LNCaP clone FGC (cell line): ENCODE data around the gene TSC22D4.

Source experiments
- DNase-seq: peaks from one replicate; pipeline ENCODE4 v3.0.0-alpha.2; 2011; ENCODE audit warnings: low read depth
- H3K4me3 ChIP-seq: 2 replicates; pipeline ENCODE4 v1.5.1; 2011; ENCODE audit warnings: mild to moderate bottlenecking, low read depth, low read length, control low read depth
- TF ChIP-seq, protein P1 (sequence below): IDR thresholded peaks from 2 replicates; pipeline ENCODE4 v1.5.1; 2012; ENCODE audit warnings: mild to moderate bottlenecking; ENCODE audit not compliant: control insufficient read depth, insufficient read depth; ENCODE audit errors: extremely low read depth

Gene TSC22D4

GRCh38 chr7:100437150-100438100, 41.6 kb downstream of the TSC22D4 start:
- peak overlapping the region; percentile 67 for H3K4me3 ChIP-seq
- TF ChIP-seq, protein P1, sequence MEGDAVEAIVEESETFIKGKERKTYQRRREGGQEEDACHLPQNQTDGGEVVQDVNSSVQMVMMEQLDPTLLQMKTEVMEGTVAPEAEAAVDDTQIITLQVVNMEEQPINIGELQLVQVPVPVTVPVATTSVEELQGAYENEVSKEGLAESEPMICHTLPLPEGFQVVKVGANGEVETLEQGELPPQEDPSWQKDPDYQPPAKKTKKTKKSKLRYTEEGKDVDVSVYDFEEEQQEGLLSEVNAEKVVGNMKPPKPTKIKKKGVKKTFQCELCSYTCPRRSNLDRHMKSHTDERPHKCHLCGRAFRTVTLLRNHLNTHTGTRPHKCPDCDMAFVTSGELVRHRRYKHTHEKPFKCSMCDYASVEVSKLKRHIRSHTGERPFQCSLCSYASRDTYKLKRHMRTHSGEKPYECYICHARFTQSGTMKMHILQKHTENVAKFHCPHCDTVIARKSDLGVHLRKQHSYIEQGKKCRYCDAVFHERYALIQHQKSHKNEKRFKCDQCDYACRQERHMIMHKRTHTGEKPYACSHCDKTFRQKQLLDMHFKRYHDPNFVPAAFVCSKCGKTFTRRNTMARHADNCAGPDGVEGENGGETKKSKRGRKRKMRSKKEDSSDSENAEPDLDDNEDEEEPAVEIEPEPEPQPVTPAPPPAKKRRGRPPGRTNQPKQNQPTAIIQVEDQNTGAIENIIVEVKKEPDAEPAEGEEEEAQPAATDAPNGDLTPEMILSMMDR = no peak
- no peak for DNase-seq

- peak overlapping the region; percentile 67 for H3K4me3 ChIP-seq
- peak; percentile 18 for DNase-seq
- TF ChIP-seq, protein P1 = no peak
Observed at GRCh38 chr7:100435401-100436304, 43.4 kb downstream of the TSC22D4 start.

- TF ChIP-seq, protein P1 = no peak
- DNase-seq = no peak
- H3K4me3 ChIP-seq = peak overlapping the region; percentile 67
Observed at GRCh38 chr7:100434297-100435144, 44.5 kb downstream of the TSC22D4 start.

GRCh38 chr7:100433592-100434296, 45.3 kb downstream of the TSC22D4 start:
- no peak for DNase-seq
- TF ChIP-seq, protein P1 = no peak
- no peak overlapping the region for H3K4me3 ChIP-seq

DNA sequence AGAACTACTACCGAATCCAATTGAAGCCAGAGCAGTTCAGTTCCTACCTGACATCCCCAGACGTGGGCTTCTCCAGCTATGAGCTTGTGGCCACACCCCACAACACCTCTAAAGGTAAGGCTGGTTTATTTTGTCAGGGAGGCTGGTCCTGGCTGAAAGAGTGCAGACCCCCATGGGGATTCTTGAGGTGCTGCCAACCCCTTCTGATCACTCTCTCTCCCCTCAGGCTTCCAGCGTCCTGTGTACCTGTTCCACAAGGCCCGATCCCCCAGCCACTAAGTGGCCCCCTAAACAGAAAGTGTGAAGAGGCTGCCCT, 45.8 kb downstream of the TSC22D4 start:
- TF ChIP-seq, protein P1 = no peak
- no peak for DNase-seq
- no peak overlapping the region for H3K4me3 ChIP-seq
